Measurements from ENCODE around the gene KRTAP12-1.
"Not testable (repeated sequence)": the region's sequence is repeated elsewhere in the genome, so short reads cannot be mapped to it uniquely, and the experiment has no call there.

KRTAP12-1 gene

GRCh38 chr21:44667612-44668011 is 14.4 kb downstream of the KRTAP12-1 start:
- no peak for DNase-seq (ENCODE audit: low spot score)

DNA sequence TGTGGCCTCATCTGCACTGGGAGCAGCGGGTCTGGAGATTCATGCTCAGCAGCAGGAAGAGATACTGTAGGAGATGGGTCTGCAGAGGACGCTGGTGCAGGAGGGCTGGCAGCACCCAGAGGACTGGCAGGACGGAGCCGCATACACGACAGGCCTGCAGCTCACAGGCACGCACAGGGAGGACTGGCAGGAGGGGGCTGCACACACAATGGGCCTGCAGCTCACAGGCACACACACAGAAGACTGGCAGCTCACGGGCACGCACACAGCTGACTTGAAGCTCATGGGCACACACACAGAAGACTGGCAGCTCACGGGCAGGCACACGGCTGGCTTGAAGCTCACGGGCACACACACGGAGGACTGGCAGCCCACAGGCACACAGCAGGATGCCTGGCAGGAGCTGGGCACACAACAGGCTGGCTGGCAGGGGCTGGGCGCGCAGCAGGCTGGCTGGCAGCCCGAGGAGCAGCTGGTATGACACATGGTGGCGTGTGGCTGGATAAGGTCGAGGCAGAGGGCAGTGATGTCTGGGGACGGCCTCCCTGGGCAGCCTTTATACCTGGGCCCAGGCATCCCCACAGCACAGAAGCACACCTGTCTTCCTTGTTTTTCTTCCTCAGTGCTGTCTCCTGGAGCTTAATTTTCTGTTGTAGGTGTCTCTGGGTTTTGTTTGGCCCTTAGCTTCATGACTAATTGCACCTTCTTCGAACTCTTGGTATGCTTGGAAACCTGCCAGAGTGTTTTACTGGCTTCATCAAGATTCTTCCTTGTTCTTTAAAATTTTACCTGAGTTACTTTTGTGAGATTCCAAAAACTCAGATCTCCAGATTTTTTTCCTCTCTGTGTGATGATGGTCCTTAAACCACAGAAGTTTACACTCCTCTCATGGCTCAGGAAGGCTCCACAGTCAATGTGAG is 15.3 kb downstream of the KRTAP12-1 start, which contains the start of gene KRTAP12-2:
KRTAP12-2 (minus strand) TSS at position 527 of the 920 bp plus-strand sequence; CDS start at position 486, 41 bp downstream.
- DNase-seq (ENCODE audit: low spot score), result no peak

DNA sequence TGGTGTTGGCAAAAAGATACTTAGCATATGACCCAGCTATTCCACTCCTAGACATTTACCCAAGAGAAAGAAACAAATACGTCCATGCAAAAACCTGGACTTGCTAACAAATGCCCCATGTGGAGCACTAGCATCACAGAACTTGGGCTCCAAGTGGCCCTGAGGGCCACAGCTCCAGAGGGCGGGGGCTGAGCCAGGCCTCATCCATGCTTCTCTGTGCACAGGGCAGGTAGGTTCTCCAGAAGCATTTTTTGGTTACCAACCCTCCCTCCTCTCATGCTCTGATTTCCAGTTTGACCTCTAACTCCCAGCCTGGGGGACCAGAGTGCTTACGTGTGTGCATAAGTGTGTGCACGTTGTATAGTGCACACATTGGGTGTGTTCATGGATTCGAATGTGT is 17.3 kb downstream of the KRTAP12-1 start:
- DNase-seq (ENCODE audit: low spot score), result no peak

- DNase-seq (ENCODE audit: low spot score), result not testable (repeated sequence)
Observed at GRCh38 chr21:44661567-44661966, 20.4 kb downstream of the KRTAP12-1 start.

- DNase-seq (ENCODE audit: low spot score), result no peak
Observed at GRCh38 chr21:44658913-44659595, 22.9 kb downstream of the KRTAP12-1 start.

DNA sequence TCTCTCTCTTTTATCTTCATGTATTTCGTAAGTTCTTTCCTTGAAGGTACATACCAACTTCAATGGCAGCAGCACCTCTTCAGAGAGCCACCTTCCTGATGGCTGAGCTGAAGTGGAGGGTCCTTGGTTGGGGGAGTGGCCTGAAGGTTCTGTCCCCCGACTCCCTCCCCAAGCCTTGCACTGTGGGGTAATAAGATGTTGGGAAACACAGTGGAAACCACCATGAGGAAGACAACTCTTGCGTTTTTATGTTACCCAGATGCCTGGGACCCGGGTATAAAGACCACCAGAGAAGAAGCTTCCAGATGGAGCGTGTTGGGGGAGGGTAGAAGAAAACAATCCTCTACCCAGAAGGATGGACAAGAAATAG is 23.4 kb downstream of the KRTAP12-1 start:
- DNase-seq (ENCODE audit: low spot score), result no peak

DNA sequence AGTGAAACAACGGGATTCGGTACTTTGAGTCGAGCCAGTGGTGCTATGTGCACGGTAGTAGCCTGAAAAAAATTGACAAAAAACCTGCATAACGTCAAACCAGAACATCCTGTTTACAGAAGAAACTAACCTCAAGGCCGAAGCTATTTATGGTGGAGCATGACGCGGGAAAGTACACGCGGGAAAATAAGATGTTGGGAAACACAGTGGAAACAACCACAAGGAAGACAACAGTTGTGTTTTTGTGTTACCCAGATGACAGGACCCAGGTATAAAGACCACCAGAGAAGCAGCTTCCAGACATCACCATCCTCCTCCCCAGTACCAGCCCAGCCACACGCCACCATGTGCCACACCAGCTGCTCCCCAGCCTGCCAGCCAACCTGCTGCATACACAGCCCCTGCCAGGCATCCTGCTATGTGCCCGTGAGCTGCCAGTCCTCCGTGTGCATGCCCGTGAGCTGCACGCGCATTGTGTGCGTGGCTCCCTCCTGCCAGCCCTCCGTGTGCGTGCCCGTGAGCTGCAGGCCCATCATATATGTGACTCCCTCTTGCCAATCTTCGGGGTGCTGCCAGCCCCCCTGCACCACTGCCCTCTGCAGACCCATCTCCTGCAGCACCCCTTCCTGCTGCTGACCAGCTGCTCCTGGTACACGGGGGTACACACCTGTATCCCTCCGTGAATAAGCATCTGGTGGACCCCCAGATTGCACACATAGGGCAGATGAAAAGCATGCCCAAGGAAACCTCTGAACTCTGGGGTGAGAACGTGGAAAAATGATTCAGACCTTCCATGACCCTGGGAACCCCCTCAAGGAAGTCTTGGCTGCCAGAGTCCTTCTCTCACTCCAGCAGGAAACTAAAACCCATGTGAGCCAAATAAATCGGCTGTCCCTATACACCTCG is 24.1 kb downstream of the KRTAP12-1 start, which contains the start of gene KRTAP12-3:
KRTAP12-3 (plus strand) TSS at position 298 of the 906 bp plus-strand sequence; CDS start at position 346, 48 bp downstream.
- DNase-seq (ENCODE audit: low spot score), result no peak

GRCh38 chr21:44656868-44657267 is 25.1 kb downstream of the KRTAP12-1 start:
- DNase-seq (ENCODE audit: low spot score), result no peak

GRCh38 chr21:44654576-44655175 is 27.3 kb downstream of the KRTAP12-1 start, which contains the start of gene KRTAP12-4:
TSS of gene KRTAP12-4 (minus strand) at chr21:44654659. CDS start at chr21:44654614, 45 bp downstream.
- DNase-seq (ENCODE audit: low spot score), result no peak

DNA sequence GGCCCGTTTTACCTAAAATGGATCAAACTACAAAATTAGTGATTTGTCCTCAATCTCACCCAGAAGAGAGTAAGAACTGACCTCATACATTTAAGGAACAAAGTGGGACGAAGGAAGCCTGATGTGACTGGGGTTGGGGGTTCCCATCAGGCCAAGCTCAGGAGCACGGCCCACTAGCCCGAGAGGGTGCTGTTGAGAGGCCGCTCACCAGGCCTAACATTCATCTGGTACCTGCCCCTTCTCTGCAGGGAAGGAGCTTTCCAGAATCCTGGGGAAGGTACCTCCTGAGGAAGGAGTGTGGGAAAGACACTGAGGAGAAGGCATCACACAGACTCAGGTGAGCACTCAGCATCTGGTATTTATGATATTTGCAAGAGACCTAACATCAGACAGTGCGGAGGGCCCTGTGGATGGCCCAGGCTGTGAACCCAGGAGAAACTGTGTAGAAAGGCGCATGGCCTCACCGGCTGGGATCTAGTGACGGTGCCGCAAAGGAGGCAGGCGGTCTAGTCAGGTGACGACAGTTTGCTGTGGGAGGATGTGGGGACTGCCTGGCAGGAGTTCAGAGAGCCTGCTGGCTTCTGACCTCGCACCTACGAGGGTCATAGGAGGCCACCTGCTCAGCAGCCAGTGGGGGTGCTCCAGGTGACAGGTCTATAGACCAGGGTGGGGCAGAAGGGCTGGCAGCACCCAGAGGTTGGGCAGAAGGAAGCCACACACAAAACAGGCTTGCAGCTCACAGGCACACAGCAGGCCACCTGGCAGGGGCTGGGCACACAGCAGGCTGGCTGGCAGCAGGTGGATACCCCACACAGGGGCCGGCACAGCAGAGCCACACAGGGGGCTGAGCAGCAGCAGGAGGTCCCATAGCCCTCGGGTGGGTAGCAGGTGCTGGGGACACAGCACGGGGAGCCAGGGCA is 28.0 kb downstream of the KRTAP12-1 start:
- no peak for DNase-seq (ENCODE audit: low spot score)

GRCh38 chr21:44653123-44653522 is 28.8 kb downstream of the KRTAP12-1 start:
- DNase-seq (ENCODE audit: low spot score), result no peak

GRCh38 chr21:44650973-44651675 is 30.8 kb downstream of the KRTAP12-1 start:
- no peak for DNase-seq (ENCODE audit: low spot score)

- no peak for DNase-seq (ENCODE audit: low spot score)
Observed at GRCh38 chr21:44650265-44650972, 31.5 kb downstream of the KRTAP12-1 start.

DNA sequence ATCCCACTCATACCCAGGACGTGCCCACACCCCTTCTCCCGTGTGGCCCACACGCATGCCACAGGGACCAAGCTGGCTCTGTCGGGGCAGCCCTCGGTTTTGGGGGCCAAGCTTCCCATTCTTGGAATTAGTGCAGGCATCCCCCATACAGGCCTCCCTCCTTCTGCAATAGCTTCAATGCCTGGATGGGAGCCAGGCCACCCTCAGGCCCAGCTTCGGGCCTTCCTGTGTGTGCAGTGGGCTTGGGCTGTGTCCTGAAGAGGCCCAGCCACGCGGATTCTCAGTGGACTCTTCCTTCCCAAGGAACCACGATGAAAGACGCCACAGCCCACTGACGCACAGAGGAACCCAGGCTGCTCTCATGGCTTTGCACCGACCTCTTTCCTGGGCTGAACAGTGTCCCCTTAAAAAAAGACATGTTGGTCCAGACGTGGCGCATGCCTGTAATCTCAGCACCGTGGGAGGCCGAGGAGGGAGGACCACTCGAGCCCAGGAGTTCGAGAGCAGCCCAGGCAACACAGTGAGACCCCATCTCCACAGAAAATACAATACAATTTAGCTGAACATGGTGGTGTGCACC is 32.4 kb downstream of the KRTAP12-1 start:
- DNase-seq (ENCODE audit: low spot score), result no peak

- no peak for DNase-seq (ENCODE audit: low spot score)
Observed at GRCh38 chr21:44648557-44649311, 33.2 kb downstream of the KRTAP12-1 start.

DNA sequence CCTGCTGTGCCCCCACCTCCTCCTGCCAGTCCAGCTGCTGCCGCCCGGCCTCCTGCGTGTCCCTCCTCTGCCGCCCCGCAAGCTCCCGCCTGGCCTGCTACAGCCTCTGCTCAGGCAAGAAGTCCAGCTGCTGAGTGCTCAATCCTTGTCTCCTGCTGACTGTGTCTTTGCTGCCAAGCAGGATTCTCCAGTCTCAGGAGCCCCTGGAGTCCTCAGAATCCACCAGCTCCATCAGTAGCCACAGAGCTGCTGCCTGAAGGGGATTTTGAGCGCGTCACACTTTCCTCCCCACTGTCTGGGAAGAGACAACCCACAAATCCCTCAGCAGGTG is 34.8 kb downstream of the KRTAP12-1 start:
- DNase-seq (ENCODE audit: low spot score), result no peak

GRCh38 chr21:44646366-44647221 is 35.4 kb downstream of the KRTAP12-1 start, which contains the start of gene KRTAP10-11:
TSS of gene KRTAP10-11 (plus strand) at chr21:44646414. CDS start at chr21:44646459, 45 bp downstream.
- not testable (repeated sequence) for DNase-seq (ENCODE audit: low spot score)

Measured in hematopoietic multipotent progenitor cell treated with erythropoietin and hydrocortisone succinate and interleukin-3 and kit ligand, for 15 days (in vitro differentiated cells).